H9 (cell line): ENCODE data around the gene KRT35. TPM values are rescaled to one million over a fixed set of nuclear protein-coding genes. Genes with fewer than 3 reads are reported as not detected.

ENCODE experiments used
- DNase-seq: peaks from one replicate; pipeline ENCODE4 v3.0.0-alpha.2; 2017
- H2AFZ ChIP-seq: one replicate; pipeline ENCODE4 v1.6.1; 2013; ENCODE audit warnings: mild to moderate bottlenecking, low read length, control low read depth, moderate library complexity
- H2AK5ac ChIP-seq: 2 replicates; pipeline ENCODE4 v1.6.1; 2013; ENCODE audit warnings: low read length, control low read depth, mixed read lengths; ENCODE audit not compliant: insufficient read length
- H2BK120ac ChIP-seq: one replicate; pipeline ENCODE4 v1.6.1; 2013; ENCODE audit warnings: low read depth, mild to moderate bottlenecking, low read length, control low read depth, inconsistent platforms; ENCODE audit not compliant: poor library complexity, severe bottlenecking
- H2BK12ac ChIP-seq: 2 replicates; pipeline ENCODE4 v1.6.1; 2013; ENCODE audit warnings: low read length, control low read depth, mixed read lengths, low read depth; ENCODE audit not compliant: insufficient read length
- H2BK15ac ChIP-seq: 2 replicates; pipeline ENCODE4 v1.6.1; 2013; ENCODE audit warnings: low read depth, low read length, control low read depth
- H2BK20ac ChIP-seq: one replicate; pipeline ENCODE4 v1.6.1; 2013; ENCODE audit warnings: low read depth, mild to moderate bottlenecking, low read length, control low read depth, inconsistent platforms; ENCODE audit not compliant: poor library complexity, severe bottlenecking
- H2BK5ac ChIP-seq: 2 replicates; pipeline ENCODE4 v1.6.1; 2013; ENCODE audit warnings: low read length, control low read depth, mixed read lengths; ENCODE audit not compliant: insufficient read length
- H3K14ac ChIP-seq: 2 replicates; pipeline ENCODE4 v1.6.1; 2013; ENCODE audit warnings: low read length, control low read depth; ENCODE audit not compliant: insufficient read depth
- H3K18ac ChIP-seq: 2 replicates; pipeline ENCODE4 v1.6.1; 2013; ENCODE audit warnings: low read depth, mild to moderate bottlenecking, mixed read lengths, low read length, control low read depth; ENCODE audit not compliant: insufficient read length
- H3K23ac ChIP-seq: 2 replicates; pipeline ENCODE4 v1.6.1; 2013; ENCODE audit warnings: low read length, control low read depth, mixed read lengths, low read depth; ENCODE audit not compliant: insufficient read length
- H3K23me2 ChIP-seq: 2 replicates; pipeline ENCODE4 v1.6.1; 2013; ENCODE audit warnings: low read depth, mild to moderate bottlenecking, mixed read lengths, low read length, control low read depth; ENCODE audit not compliant: insufficient read length, poor library complexity, severe bottlenecking
- H3K27ac ChIP-seq: 2 replicates; pipeline ENCODE4 v1.5.1; 2013; ENCODE audit warnings: low read length, control low read depth, mixed read lengths, low read depth; ENCODE audit not compliant: insufficient read length
- H3K27me3 ChIP-seq: 2 replicates; pipeline ENCODE4 v1.6.1; 2013; ENCODE audit warnings: low read length, control low read depth, inconsistent platforms; ENCODE audit not compliant: insufficient read depth
- H3K4ac ChIP-seq: 2 replicates; pipeline ENCODE4 v1.6.1; 2013; ENCODE audit warnings: low read depth, mild to moderate bottlenecking, control low read depth, inconsistent platforms, low read length, moderate library complexity
- H3K4me1 ChIP-seq: 2 replicates; pipeline ENCODE4 v1.6.1; 2013; ENCODE audit warnings: low read length, control low read depth, inconsistent platforms; ENCODE audit not compliant: insufficient read depth
- H3K4me2 ChIP-seq: 2 replicates; pipeline ENCODE4 v1.6.1; 2013; ENCODE audit warnings: low read length, control low read depth, mixed read lengths; ENCODE audit not compliant: insufficient read length, insufficient read depth
- H3K56ac ChIP-seq: 2 replicates; pipeline ENCODE4 v1.6.1; 2013; ENCODE audit warnings: low read depth, mild to moderate bottlenecking, mixed read lengths, low read length, control low read depth; ENCODE audit not compliant: insufficient read length
- H3K79me1 ChIP-seq: 2 replicates; pipeline ENCODE4 v1.6.1; 2013; ENCODE audit warnings: low read depth, mild to moderate bottlenecking, moderate library complexity, low read length, control low read depth, inconsistent platforms; ENCODE audit not compliant: insufficient read depth, poor library complexity, severe bottlenecking
- H3K79me2 ChIP-seq: 2 replicates; pipeline ENCODE4 v1.6.1; 2013; ENCODE audit warnings: low read length, control low read depth, inconsistent platforms; ENCODE audit not compliant: insufficient read depth
- H3K9ac ChIP-seq: 2 replicates; pipeline ENCODE4 v1.6.1; 2013; ENCODE audit warnings: low read length, control low read depth, mixed read lengths; ENCODE audit not compliant: insufficient read length; ENCODE audit errors: extremely low read depth
- H3K9me3 ChIP-seq: one replicate; pipeline ENCODE4 v1.6.1; 2013; ENCODE audit warnings: low read depth, low read length, inconsistent platforms; ENCODE audit not compliant: control insufficient read depth
- H3T11ph ChIP-seq: one replicate; pipeline ENCODE4 v1.6.1; 2013; ENCODE audit warnings: mild to moderate bottlenecking, low read length, control low read depth, inconsistent platforms
- H4K20me1 ChIP-seq: one replicate; pipeline ENCODE4 v1.6.1; 2013; ENCODE audit not compliant: control insufficient read depth, insufficient read length, insufficient read depth
- H4K5ac ChIP-seq: 2 replicates; pipeline ENCODE4 v1.6.1; 2013; ENCODE audit warnings: low read depth, mild to moderate bottlenecking, mixed read lengths, low read length, control low read depth; ENCODE audit not compliant: insufficient read length
- H4K8ac ChIP-seq: replicated peaks from 2 replicates; pipeline ENCODE4 v1.6.1; 2013; ENCODE audit warnings: low read length, control low read depth, mixed read lengths, low read depth; ENCODE audit not compliant: insufficient read length
- H4K91ac ChIP-seq: 2 replicates; pipeline ENCODE4 v1.6.1; 2013; ENCODE audit warnings: low read depth, mild to moderate bottlenecking, moderate library complexity, mixed read lengths, low read length, control low read depth; ENCODE audit not compliant: insufficient read length
- H3K27ac Mint-ChIP-seq, 3 experiments: 2 replicates in 2 of 3; 3 replicates in 1 of 3; pipeline ENCODE4 v1.8.0; 2020 to 2021; ENCODE audit warnings: mixed read lengths in 3 of 3, mild to moderate bottlenecking in 1 of 3, moderate library complexity in 1 of 3
- H3K27me3 Mint-ChIP-seq: 2 replicates; pipeline ENCODE4 v1.8.0; 2021; ENCODE audit warnings: low read depth, mild to moderate bottlenecking, moderate library complexity, mixed read lengths
- H3K36me3 Mint-ChIP-seq, 3 experiments: 2 replicates in 2 of 3; 3 replicates in 1 of 3; pipeline ENCODE4 v1.8.0; 2020 to 2021; ENCODE audit warnings: low read depth in 3 of 3, mixed read lengths in 3 of 3; ENCODE audit not compliant: insufficient read depth in 1 of 3
- H3K4me1 Mint-ChIP-seq, 2 experiments: 2 replicates each; pipeline ENCODE4 v1.8.0; 2020; ENCODE audit warnings: mixed read lengths in 2 of 2
- H3K4me3 Mint-ChIP-seq, 2 experiments: 2 replicates in 1 of 2; 3 replicates in 1 of 2; pipeline ENCODE4 v1.8.0; 2020 to 2021; ENCODE audit warnings: mild to moderate bottlenecking in 2 of 2, mixed read lengths in 2 of 2, moderate library complexity in 1 of 2
- H3K9me3 Mint-ChIP-seq, 2 experiments: 2 replicates in 1 of 2; 3 replicates in 1 of 2; pipeline ENCODE4 v1.8.0; 2020; ENCODE audit warnings: mild to moderate bottlenecking in 2 of 2, mixed read lengths in 2 of 2, moderate library complexity in 1 of 2
- CTCF ChIP-seq: fragments of 200-600 bp; sonication (generic); conservative IDR thresholded peaks from 3 replicates; pipeline ENCODE4 v1.8.0; 2021; ENCODE audit warnings: antibody characterized with exemption, mild to moderate bottlenecking
- WGBS: extraction: QIAGEN DNeasy Blood & Tissue Kit; methylation state at CpG from one replicate; pipeline ENCODE4 v1.1.7; 2013; ENCODE audit warnings: missing lambda C conversion rate, low lambda C conversion rate, mixed read lengths; ENCODE audit not compliant: insufficient read length; ENCODE audit errors: extremely low coverage; 5-methylcytosine and 5-hydroxymethylcytosine counted together
- total RNA-seq: library from RNA; stranded (reverse); gene quantifications from 2 replicates; pipeline ENCODE4 v1.2.1, GENCODE V29; 2021

The KRT35 gene
- total RNA-seq, 1 experiment from 2014 or later, result not detected

- Mint-ChIP-seq H3K27me3 (peaks cover 27% of the 10 kb centered on the region), H3K9me3 (no peaks in the 10 kb centered on the region), H3K27ac (no peak overlapping the region), H3K36me3 (no peaks in the 10 kb centered on the region), H3K4me1 (peaks cover 1 to 10% of the 10 kb centered on the region in 2 experiments), H3K4me3 (no peak overlapping the region)
- no peak for DNase-seq
- H4K20me1 ChIP-seq, result no peaks in the 10 kb centered on the region
- no peak overlapping the region for H3T11ph ChIP-seq
- TF ChIP-seq CTCF, result no peak
- H2BK20ac ChIP-seq, result no peak overlapping the region
- no peak overlapping the region for H4K91ac ChIP-seq
- H3K56ac ChIP-seq, result no peak overlapping the region
- no peak overlapping the region for H3K14ac ChIP-seq
- H3K4me2 ChIP-seq, result no peak overlapping the region
- H3K23me2 ChIP-seq, result peaks cover 3% of the 10 kb centered on the region
- H2BK5ac ChIP-seq, result no peak overlapping the region
- H3K79me1 ChIP-seq, result no peaks in the 10 kb centered on the region
- H4K5ac ChIP-seq, result no peak overlapping the region
- H4K8ac ChIP-seq, result no peak overlapping the region
- H3K18ac ChIP-seq, result no peak overlapping the region
- no peak overlapping the region for H3K27ac ChIP-seq
- H2AFZ ChIP-seq, result no peak overlapping the region
- H3K9me3 ChIP-seq, result no peaks in the 10 kb centered on the region
- WGBS, result no CpG with 5 or more reads among the region's 13 CpGs
- H3K9ac ChIP-seq, result no peak overlapping the region
- H2BK120ac ChIP-seq, result no peak overlapping the region
- no peaks in the 10 kb centered on the region for H3K79me2 ChIP-seq
- H3K27me3 ChIP-seq, result no peaks in the 10 kb centered on the region
- H3K4me1 ChIP-seq, result no peaks in the 10 kb centered on the region
- no peak overlapping the region for H2BK15ac ChIP-seq
- no peak overlapping the region for H3K4ac ChIP-seq
- H2BK12ac ChIP-seq, result no peak overlapping the region
- H3K23ac ChIP-seq, result no peak overlapping the region
- H2AK5ac ChIP-seq, result no peak overlapping the region
These were observed 5.4 kb upstream of the KRT35 start for GRCh38 chr17:41486316-41486715.
